GM19395 (cell line): Measurements from ENCODE around the gene MRPS18A.

Experiments
- ATAC-seq: cut with Tn5 transposase; IDR thresholded peaks from one replicate; pipeline ENCODE4 v1.9.1; 2021; ENCODE audit warnings: mild to moderate bottlenecking, moderate library complexity; ENCODE audit not compliant: unreplicated experiment

MRPS18A gene

DNA sequence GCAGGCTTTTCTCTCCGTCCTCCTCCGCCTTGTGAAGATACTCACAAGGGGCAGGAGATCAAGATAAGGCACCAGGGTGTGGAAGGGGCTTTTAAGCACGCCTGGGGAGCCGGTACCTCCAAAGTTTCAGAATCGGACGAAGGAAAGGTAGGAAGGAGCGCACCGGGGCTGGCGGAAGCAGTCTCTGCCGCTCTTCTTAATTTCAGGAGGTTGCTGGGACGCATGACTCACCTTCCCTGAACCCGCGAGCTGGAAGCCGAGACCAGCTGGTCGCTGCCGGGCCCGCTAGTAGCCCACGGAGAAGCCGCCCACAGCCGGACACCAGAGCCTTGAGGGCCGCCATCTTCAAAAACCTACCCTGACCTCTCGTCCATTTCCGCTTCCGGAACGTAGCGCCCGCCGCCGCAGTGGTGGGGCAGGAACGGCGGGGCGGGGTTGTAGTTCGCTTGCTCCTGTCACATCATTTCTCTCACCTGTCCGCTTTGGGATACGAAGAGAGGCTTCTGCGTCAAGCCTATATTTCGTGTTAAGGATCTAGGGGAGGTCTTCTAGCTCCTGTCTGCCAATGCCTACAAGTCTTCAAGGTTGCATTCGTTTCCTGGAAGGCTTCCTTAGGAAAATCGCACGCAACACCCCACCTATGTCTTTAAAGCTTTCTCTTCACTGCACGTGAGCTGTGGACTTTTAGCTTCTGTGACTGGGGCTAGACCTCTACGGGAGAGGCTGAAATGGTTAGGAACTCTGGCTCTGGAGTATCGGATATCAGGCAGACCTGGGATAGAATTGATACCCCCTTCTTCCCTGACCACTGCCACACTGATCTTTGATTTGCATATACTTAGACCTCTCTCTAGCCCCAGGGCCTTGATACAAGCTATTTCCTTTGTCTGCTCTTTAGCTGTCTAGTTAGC lies at the start of gene MRPS18A:
MRPS18A (minus strand) TSS at position 355 of the 911 bp plus-strand sequence; CDS start at position 343, 12 bp downstream.
- peak; percentile 93 for ATAC-seq

DNA sequence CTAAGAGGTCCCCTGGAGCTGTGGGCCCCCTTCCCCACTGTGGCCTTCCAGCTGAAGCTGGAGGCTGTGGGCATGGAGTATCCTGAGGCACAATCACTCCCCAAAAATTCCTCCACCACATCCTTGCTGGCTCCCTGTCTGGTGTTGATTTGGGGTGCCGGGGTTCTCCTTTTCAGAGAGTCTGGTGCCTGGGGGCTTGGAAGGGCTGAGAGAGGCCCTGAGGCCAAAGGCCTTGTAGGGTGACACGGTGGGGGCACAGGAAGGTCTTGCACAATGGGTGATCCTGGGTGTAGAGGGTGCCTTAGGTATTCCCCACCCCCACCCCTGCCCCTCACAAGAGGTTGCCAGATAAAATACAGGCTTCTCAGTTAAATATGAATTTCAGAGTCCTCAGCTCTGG lies 49.3 kb upstream of the MRPS18A start:
- no peak for ATAC-seq

DNA sequence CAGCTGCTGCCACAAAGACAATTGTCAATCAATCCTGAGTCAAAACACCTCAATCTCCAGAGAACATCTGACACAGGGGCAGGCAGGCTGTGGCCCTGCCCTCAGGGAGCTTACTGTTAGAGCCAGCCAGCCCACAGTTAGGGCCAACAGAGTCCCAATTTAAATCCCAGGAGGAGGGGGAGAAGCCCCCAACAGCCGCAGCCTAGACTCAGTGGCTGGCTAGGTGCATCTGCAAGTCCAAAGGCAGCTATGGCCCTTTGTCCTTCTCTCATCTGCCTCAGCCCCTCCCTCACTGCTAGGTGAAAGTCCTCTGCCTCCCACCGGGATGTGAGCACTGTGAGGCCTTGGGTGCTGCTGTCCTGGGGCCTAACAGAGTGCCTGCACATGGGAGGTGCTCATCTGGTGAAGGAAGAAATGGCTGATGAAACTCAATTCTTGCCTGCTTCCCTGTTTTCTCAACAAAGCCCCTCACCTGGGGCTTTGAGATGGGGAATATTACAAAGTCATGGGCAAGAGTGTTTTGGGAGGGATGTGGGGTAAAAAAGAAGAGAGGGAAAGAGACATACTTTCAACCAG lies 48.7 kb upstream of the MRPS18A start:
- no peak for ATAC-seq

GRCh38 chr6:43735642-43736199 lies 48.1 kb upstream of the MRPS18A start:
- ATAC-seq: no peak

- ATAC-seq: peak; percentile 17
Observed at GRCh38 chr6:43734294-43734665, 46.7 kb upstream of the MRPS18A start.

GRCh38 chr6:43733471-43734293 lies 46.1 kb upstream of the MRPS18A start:
- peak; percentile 66 for ATAC-seq

DNA sequence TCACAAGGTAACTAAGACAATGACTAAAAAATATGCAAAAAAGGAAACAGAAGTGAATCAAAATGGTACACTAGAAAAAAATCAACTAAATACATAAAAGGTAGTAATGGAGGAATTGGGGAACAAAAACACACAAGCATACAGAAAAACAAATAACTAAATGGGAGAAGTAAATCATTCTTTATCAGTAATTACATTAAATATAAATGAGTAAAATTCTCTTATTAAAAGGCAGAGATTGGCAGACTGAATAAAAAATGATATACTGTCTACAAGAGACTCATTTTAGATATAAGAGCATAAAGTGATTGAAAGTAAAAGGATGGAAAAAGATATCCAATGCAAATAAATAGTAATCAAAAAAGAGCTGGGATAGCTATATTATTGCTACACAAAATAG lies 43.0 kb upstream of the MRPS18A start:
- no peak for ATAC-seq

DNA sequence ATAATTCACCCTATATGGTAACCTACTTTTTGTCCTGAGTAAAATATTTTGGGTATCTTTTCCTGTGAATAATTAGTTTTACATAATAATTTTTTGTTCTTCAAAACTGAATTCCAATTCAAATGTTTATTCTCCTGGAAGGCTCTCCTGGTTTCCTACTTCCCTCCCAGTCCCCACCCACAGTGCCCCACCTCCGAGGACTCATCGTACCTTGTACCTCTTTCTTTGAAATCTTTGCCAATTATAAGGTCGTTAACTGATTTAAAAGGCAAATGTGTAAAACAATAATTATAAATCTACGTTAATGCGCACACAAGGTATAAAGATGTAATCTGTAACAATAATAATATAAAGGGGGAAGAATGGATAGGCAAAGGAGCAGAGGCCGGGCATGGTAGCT lies 41.9 kb upstream of the MRPS18A start:
- ATAC-seq: no peak

GRCh38 chr6:43728586-43728985 lies 41.0 kb upstream of the MRPS18A start:
- no peak for ATAC-seq

DNA sequence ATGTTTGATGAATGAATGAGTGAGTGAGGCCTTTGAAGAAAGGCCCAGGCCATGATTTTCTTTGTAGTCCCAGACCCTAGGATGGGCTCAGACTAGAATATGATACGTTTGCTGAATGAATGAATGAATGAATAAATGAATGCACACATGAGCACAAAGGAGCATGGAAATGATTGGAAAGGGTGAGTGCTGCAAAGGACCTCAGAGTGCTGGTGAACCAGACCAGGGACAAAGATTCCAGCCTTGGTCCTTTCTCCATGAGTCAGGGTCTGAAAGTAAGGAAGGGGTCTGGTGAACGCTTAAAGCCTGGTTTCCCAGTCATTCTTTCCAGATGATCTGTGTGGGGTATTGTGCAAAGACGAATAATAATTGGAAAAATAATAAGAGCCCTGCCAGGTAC lies 40.0 kb upstream of the MRPS18A start:
- ATAC-seq: no peak

DNA sequence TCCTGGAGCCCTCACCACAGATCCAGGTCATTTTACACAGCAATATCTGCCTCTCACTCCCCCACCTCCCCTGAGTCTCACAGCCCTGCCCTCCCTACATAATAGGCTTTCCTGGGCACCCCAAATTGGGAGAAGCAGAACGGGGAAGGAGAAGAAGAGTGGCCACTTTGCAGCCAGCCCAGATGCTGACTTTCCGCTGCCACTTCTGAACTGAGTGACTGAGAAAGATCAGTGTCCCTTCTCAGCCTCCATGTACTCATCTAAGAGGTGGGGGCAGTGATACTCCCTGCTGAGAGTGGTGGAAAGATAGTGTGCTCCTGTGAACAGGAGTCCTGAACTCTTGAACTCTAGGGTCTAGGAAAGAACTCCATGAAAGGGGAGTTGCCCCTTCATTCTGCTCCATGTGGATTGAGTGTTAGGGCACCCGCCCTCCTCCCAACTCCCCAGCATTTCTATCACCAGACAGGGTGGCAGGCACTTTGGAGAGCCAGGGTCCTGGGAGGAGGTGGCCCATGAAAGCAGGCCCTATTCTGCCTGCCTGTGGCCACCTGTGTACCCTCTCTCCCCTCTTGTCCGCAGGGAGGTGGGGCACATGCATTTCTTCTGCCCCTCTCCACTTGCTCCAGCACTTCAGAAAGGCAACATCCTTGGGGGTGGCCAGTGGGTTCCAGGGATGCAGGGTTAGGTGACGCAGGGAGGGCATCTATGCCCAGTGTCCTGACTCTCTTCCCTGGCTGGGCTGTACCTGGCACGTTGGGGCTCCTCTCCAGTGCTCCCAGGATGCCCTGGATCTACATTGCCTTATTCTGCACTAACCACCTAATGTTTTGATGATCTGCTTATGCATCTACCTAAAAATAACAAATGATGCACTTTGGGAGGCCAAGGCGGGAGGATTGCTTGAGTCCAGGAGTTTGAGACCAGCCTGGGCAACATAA lies 38.3 kb upstream of the MRPS18A start:
- ATAC-seq: no peak

GRCh38 chr6:43724914-43725642 lies 37.5 kb upstream of the MRPS18A start:
- peak; percentile 77 for ATAC-seq

DNA sequence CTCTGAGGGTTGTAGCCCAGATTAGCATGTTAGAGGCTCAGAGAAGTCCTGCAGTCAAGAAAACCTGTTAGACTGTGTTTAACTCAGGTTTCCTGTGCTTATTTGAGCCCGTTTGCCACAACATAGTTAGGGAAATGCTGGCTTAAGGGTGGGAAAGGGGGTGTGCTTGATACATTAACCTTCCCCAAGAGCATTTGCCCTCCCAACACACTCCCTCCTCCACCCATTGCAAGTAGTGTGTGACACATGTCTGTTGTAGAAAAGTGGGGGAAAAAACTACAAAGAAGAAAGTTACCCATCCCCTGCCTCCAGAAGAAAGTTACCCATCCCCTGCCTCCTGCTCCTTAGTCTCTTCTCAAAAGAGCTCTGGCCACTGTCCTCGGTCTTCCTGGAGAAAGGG lies 36.8 kb upstream of the MRPS18A start:
- no peak for ATAC-seq

GRCh38 chr6:43723737-43724295 lies 36.2 kb upstream of the MRPS18A start:
- ATAC-seq: peak; percentile 69

DNA sequence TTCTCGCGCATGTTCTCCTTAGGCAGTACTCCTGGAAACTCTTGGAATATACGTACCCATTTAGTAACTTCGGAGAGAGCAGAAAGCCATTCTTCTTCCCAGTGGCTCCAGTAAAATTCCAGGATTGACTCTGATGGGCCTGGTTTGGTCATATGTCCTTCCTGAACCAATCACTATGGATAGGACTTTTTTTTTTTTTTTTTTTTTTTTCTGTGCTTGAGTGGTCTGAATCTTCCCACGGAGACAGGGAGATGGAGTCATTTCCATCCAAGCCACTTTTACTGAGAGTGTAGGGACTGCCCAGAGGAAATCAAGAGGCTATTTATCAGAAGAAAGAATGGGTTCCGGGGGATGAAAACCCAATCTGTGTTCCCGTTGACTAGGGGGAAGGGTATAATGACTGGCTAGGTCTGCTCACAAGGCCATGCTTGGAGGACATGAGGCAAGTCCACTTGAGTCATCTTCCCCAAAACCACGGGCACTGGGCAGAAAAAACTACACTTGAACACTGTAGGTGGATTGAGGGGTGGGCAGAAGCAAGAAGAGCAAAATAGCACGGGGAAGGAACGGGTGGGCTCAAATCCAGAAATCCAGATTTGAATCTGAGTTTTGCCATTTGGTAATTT lies 35.4 kb upstream of the MRPS18A start:
- ATAC-seq: no peak

DNA sequence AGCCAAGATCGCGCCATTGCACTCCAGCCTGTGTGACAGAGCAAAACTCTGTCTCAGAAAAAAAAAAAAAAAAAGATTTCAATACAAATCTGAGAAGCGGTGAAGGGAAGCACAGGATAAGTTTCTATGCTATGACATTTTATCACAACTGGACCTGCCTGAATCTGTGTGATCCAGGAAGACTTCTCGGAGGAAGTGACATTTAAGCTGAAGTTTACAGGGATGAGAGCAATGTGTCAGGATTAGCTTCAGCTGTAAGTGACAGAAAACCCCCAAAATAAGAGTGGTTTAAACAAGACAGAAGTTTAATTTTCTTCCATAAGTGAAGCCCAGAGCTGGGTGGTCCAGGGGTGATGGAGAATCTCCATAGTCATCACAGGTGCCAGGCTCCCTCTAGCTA lies 33.4 kb upstream of the MRPS18A start:
- ATAC-seq: no peak

- no peak for ATAC-seq
Observed at GRCh38 chr6:43719511-43719910, 31.9 kb upstream of the MRPS18A start.

GRCh38 chr6:43718387-43719105 lies 31.0 kb upstream of the MRPS18A start:
- ATAC-seq: no peak
